K562 treated with DMSO at 1 percent for 24 hours (cell line): ENCODE measurements around the gene GOLGA7B. TPM values are rescaled to one million over a fixed set of nuclear protein-coding genes. Genes with fewer than 3 reads are reported as not detected.

Experiments
- total RNA-seq: library from RNA; unstranded; fragments of 300-600 nt; gene quantifications from 2 replicates; pipeline ENCODE4 v1.2.3, GENCODE V29; 2022; ENCODE audit warnings: low read depth; ENCODE audit not compliant: insufficient read depth

Gene GOLGA7B
- 0.14 TPM in 1 of 2 replicates, not detected in the other for total RNA-seq

GRCh38 chr10:97849687-97850402 is at the start of gene GOLGA7B:
GOLGA7B (plus strand) TSS chr10:97849843; CDS start chr10:97850304, 461 bp downstream.

Other genes starting within 250 kb of the GOLGA7B start
- gene MORN4, start 216.3 kb upstream of the GOLGA7B start, total RNA-seq = 10.2 and 13.4 TPM in 2 replicates
- gene PI4K2A, start 209.2 kb upstream of the GOLGA7B start, total RNA-seq = 27.1 and 28.2 TPM in 2 replicates
- 14.2 and 15.3 TPM in 2 replicates for gene AVPI1, start 162.6 kb upstream of the GOLGA7B start, total RNA-seq
- gene MARVELD1, start 136.1 kb upstream of the GOLGA7B start, total RNA-seq = 8.5 TPM in 2 replicates
- 20.8 and 22.8 TPM in 2 replicates for gene ZFYVE27, start 112.7 kb upstream of the GOLGA7B start, total RNA-seq
- not detected in 2 replicates for gene SFRP5, start 77.8 kb upstream of the GOLGA7B start, total RNA-seq
- gene CRTAC1, start 180.8 kb downstream of the GOLGA7B start, total RNA-seq = 0.34 TPM in 1 of 2 replicates, not detected in the other